Ovary (tissue), 9 donors: ENCODE data around the gene SLC7A11. TPM values are rescaled to one million over a fixed set of nuclear protein-coding genes. Genes with fewer than 3 reads are reported as not detected.

Experiments used
- DNase-seq, 5 donors: peaks; one replicate each; pipeline ENCODE4 v3.0.0-alpha.2; 2019 to 2020
- H3K27ac ChIP-seq, 2 donors: fragments of 200-600 bp; one replicate each; pipeline versions ENCODE4 v1.5.1 to v1.8.0; 2019 to 2022
- H3K27me3 ChIP-seq: fragments of 200-600 bp; one replicate; pipeline ENCODE4 v1.8.0; 2022
- H3K36me3 ChIP-seq: fragments of 200-600 bp; sonication (generic); one replicate; pipeline ENCODE4 v1.5.1; 2019
- H3K4me1 ChIP-seq: one replicate; pipeline ENCODE4 v1.8.1; 2013; ENCODE audit warnings: mild to moderate bottlenecking, moderate library complexity; ENCODE audit not compliant: insufficient read depth
- H3K4me3 ChIP-seq: fragments of 200-600 bp; sonication (generic); one replicate; pipeline ENCODE4 v1.5.1; 2017
- H3K9me3 ChIP-seq, 2 donors: fragments of 200-600 bp in 1 of 2; sonication (generic) in 1 of 2; one replicate each; pipeline versions ENCODE4 v1.5.1 to v1.8.1; 2013 to 2019; ENCODE audit warnings: mild to moderate bottlenecking in 1 of 2, moderate library complexity in 1 of 2
- CTCF ChIP-seq, 3 donors: fragments of 450-650 bp in 2 of 3; fragments of 200-600 bp in 1 of 3; IDR thresholded peaks; one replicate each; pipeline versions ENCODE4 v1.5.1 to v1.8.0; 2016 to 2022; ENCODE audit warnings: antibody characterized with exemption in 3 of 3, mild to moderate bottlenecking in 1 of 3
- EP300 ChIP-seq: sonication (generic); formaldehyde crosslinking; IDR thresholded peaks from one replicate; pipeline ENCODE4 v1.6.1; 2017; ENCODE audit warnings: antibody characterized with exemption
- POLR2A ChIP-seq: fragments of 450-650 bp; IDR thresholded peaks from one replicate; pipeline ENCODE4 v1.6.1; 2017; ENCODE audit warnings: antibody characterized with exemption, mild to moderate bottlenecking, moderate library complexity
- WGBS, 3 donors: extraction: QIAGEN DNeasy Blood & Tissue Kit in 1 of 3; methylation state at CpG; one replicate each; pipeline versions ENCODE4 v1.1.5 to v1.1.7; 2013 to 2017; 5-methylcytosine and 5-hydroxymethylcytosine counted together
- intact Hi-C, 4 donors: fragments of 100-400 bp; cut with DNase I; formaldehyde crosslinking; loops; one replicate each; pipeline versions ENCODE4 v1.11.0 to v1.15.1; 2022 to 2023
- polyA plus RNA-seq, 2 donors: library from polyadenylated mRNA; stranded (reverse); fragments of 200-250 nt in 1 of 2; fragments of 350-450 nt in 1 of 2; fragmentation: Illumina TruSeq in 1 of 2; extraction: RNeasy Lipid Tissue Mini Kit (QIAGEN cat#74804) in 1 of 2; gene quantifications; one replicate each; pipeline ENCODE4 v1.2.3, GENCODE V29; 2013 to 2014
- total RNA-seq, 7 donors: library from RNA; depleted of rRNA in 2 of 7; stranded (reverse); fragments of >200 nt in 2 of 7; fragmentation: NEBNext Ultra II Directional in 3 of 7; extraction: Animal tissue kit (Norgen Biotek cat#: 25700) in 3 of 7; gene quantifications; one replicate each; pipeline versions ENCODE4 v1.1.0 to v1.2.4, GENCODE V29; 2016 to 2023
- donor health status: DM: no; HTN: no; CAD: no; lungs with moderate emphysema.
- donor health status: DM: no; HTN: no; CAD: no.
- donor health status: Bipolar disorder and iron deficiency.
- donor health status: DM: yes; HTN: yes; CAD: no.
- donor health status: DM: no; HTN: no; CAD: no.
- donor health status: DM: yes; HTN: yes; CAD: no.

Gene SLC7A11
- total and polyA plus RNA-seq, 9 donors, result 0.05 to 18.1 (median 0.95) TPM

DNA sequence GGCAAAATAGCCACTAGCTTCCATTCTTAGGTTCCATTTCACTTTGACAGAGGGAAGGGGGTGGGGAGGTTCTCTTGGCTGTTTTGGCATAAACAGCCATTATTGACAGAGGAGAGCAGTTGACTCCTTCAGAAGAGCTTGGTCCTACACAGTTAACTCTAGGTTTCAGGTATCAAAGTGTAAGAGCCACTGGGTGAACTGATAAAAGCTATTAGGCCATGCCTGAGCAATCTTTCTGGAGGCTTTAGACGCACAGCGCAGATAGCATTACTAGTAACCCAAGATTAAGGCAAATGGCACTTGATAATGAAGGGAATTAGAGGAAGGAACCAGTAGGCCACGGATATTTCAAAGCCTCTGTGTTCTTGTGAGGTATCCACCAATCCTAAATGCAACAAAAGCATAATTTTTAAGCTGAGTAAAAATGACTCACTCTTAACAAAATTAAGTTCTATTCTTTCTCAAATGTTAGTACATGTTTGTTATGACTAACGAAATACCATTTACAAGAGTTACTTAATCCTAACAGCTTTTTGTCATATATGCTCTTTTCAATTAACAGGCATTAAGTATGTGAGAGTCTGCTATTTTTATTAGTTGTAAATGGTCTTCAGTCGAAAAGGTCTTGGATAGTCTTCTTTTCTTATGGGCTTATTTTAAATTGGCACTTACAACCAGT is 53.6 kb downstream of the SLC7A11 start:
- H3K27ac ChIP-seq, result no peak overlapping the region
- no peaks in the 10 kb centered on the region for H3K36me3 ChIP-seq
- no peaks in the 10 kb centered on the region for H3K4me1 ChIP-seq
- H3K4me3 ChIP-seq, result no peak overlapping the region
- no peaks in the 10 kb centered on the region for H3K9me3 ChIP-seq
- DNase-seq, result no peak
- 85 to 91% (median 90%) methylated on average over 5 of the region's 5 CpGs for WGBS, 3 donors
- no peaks in the 10 kb centered on the region for H3K27me3 ChIP-seq
- intact Hi-C loops, result no loop called here
- no peak for TF ChIP-seq POLR2A
- TF ChIP-seq CTCF (IDR thresholded peaks at IDR 0.05), result no peak
- no peak for TF ChIP-seq EP300

DNA sequence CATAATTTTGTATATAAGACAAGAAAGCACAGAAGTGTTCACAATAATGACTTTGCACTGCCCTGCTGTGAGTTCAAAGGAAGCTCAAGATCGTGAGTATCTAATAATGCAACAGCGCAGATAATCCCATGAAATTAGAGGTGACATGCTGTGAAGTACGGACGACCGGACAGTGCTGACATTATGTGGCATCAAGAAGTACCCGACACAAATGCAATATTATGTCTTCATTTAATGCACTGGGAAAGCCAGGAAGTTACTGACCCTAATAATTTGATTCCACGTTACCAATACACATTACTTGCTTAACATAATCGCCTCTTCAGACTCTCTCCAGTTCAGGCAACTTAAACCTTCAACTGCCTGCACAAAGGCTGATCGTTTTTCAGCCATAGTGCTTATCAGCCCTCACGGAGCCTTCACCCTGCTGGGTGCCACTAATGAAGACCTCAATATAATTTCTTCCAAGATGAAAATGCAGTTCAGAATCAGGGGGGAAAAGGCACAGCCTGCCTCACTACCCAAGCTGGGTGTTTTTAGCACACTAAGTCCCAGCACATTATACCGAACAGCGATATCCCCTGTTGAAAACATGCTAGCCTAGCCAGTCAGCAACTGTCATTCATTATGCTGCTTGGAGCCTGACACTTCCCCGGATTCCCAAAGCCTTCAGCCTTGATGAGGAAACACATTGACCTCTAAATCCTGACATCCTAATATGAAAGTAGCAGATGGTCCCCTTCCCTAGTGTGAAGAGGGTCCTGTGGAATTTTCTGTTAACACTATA is 56.1 kb downstream of the SLC7A11 start:
- intact Hi-C loops, result no loop called here
- TF ChIP-seq CTCF (IDR thresholded peaks at IDR 0.05) (no peak), EP300 (no peak), POLR2A (no peak)
- Histone ChIP-seq H3K9me3 (no peaks in the 10 kb centered on the region), H3K36me3 (no peaks in the 10 kb centered on the region), H3K4me1 (no peaks in the 10 kb centered on the region), H3K27ac (no peak overlapping the region), H3K27me3 (no peaks in the 10 kb centered on the region), H3K4me3 (no peak overlapping the region)
- no peak for DNase-seq
- 82 to 90% (median 84%) methylated on average over 13 of the region's 13 CpGs for WGBS, 3 donors

GRCh38 chr4:138184886-138185285 is 57.3 kb downstream of the SLC7A11 start:
- intact Hi-C loops, result no loop called here
- Histone ChIP-seq H3K4me1 (no peaks in the 10 kb centered on the region), H3K4me3 (no peak overlapping the region), H3K9me3 (no peaks in the 10 kb centered on the region), H3K36me3 (no peaks in the 10 kb centered on the region), H3K27ac (no peak overlapping the region), H3K27me3 (no peaks in the 10 kb centered on the region)
- no peak for DNase-seq
- TF ChIP-seq CTCF (IDR thresholded peaks at IDR 0.05), result no peak
- no peak for TF ChIP-seq POLR2A
- TF ChIP-seq EP300, result no peak
- WGBS, 3 donors, result 85 to 90% (median 89%) methylated on average over 1 of the region's 1 CpG

- DNase-seq, result no peak
Observed at GRCh38 chr4:138182838-138183426, 59.2 kb downstream of the SLC7A11 start.

More at GRCh38 chr4:138182838-138183426, 59.2 kb downstream of the SLC7A11 start:
- Histone ChIP-seq H3K27ac (no peak overlapping the region), H3K27me3 (no peaks in the 10 kb centered on the region), H3K4me1 (no peaks in the 10 kb centered on the region), H3K4me3 (no peak overlapping the region), H3K9me3 (no peaks in the 10 kb centered on the region), H3K36me3 (no peaks in the 10 kb centered on the region)
- intact Hi-C loops, result no loop called here
- TF ChIP-seq POLR2A, result no peak
- TF ChIP-seq EP300, result no peak
- TF ChIP-seq CTCF (IDR thresholded peaks at IDR 0.05), result peak in 1 of 3 donors; percentile 36
- WGBS, 3 donors, result 38 to 49% (median 40%) methylated on average over 6 of the region's 6 CpGs
